Prostate gland (tissue), 2 donors: Measurements from ENCODE around the gene TAS2R40. TPM values are rescaled to one million over a fixed set of nuclear protein-coding genes. Genes with fewer than 3 reads are reported as not detected.
A peak's percentile ranks its signal among the peaks of the same experiment; 100 is the strongest.
"Not testable (repeated sequence)": the region's sequence is repeated elsewhere in the genome, so short reads cannot be mapped to it uniquely, and the experiment has no call there.

Experiments used
- DNase-seq: peaks from one replicate; pipeline ENCODE4 v3.0.0-alpha.2; 2019; ENCODE audit warnings: low spot score
- H3K27ac ChIP-seq, 2 donors: fragments of 200-600 bp; sonication (generic); 2 replicates each; pipeline ENCODE4 v1.5.1; 2017 to 2019
- H3K27me3 ChIP-seq: fragments of 200-600 bp; sonication (generic); replicated peaks from 2 replicates; pipeline ENCODE4 v1.5.1; 2019; ENCODE audit not compliant: insufficient read depth
- H3K36me3 ChIP-seq, 2 donors: fragments of 200-600 bp; sonication (generic); 1 replicate in 1 of 2; 2 replicates in 1 of 2; pipeline versions ENCODE4 v1.5.1 to v1.8.1; 2017 to 2019
- H3K4me1 ChIP-seq: fragments of 200-600 bp; sonication (generic); replicated peaks from 2 replicates; pipeline ENCODE4 v1.5.1; 2019
- H3K4me3 ChIP-seq, 2 donors: fragments of 200-600 bp; sonication (generic); 2 replicates each; pipeline ENCODE4 v1.5.1; 2017 to 2019
- H3K9me3 ChIP-seq: fragments of 200-600 bp; sonication (generic); 2 replicates; pipeline ENCODE4 v1.5.1; 2017
- CTCF ChIP-seq, 4 experiments: fragments of 200-600 bp in 2 of 4; fragments of 450-650 bp in 2 of 4; sonication (generic) in 2 of 4; IDR thresholded peaks; 1 replicate in 3 of 4; 2 replicates in 1 of 4; pipeline ENCODE4 v1.5.1; 2016 to 2019; ENCODE audit warnings: antibody characterized with exemption in 4 of 4, mild to moderate bottlenecking in 2 of 4, moderate library complexity in 2 of 4
- POLR2A ChIP-seq: fragments of 450-650 bp; IDR thresholded peaks from one replicate; pipeline ENCODE4 v1.6.1; 2016; ENCODE audit warnings: antibody characterized with exemption, mild to moderate bottlenecking
- POLR2AphosphoS5 ChIP-seq: sonication (generic); formaldehyde crosslinking; IDR thresholded peaks from one replicate; pipeline ENCODE4 v1.6.1; 2017; ENCODE audit warnings: antibody characterized with exemption
- WGBS: methylation state at CpG from one replicate; pipeline ENCODE4 v1.1.5; 2018; 5-methylcytosine and 5-hydroxymethylcytosine counted together
- intact Hi-C: fragments of 100-400 bp; cut with DNase I; formaldehyde crosslinking; loops from one replicate; pipeline ENCODE4 v1.14.2; 2022
- total RNA-seq, 2 donors: library from RNA; depleted of rRNA; stranded (reverse); fragments of >200 nt; gene quantifications; one replicate each; pipeline ENCODE4 v1.1.0, GENCODE V29; 2016

The TAS2R40 gene
- not detected for total RNA-seq

- TF ChIP-seq POLR2AphosphoS5 (no peak), POLR2A (no peak), CTCF (IDR thresholded peaks at IDR 0.05) (no peak)
- no peaks in the 10 kb centered on the region for H3K36me3 ChIP-seq
- H3K4me1 ChIP-seq = no peaks in the 10 kb centered on the region
- H3K9me3 ChIP-seq = no peaks in the 10 kb centered on the region
- intact Hi-C loops = no loop called here
- no peak within 1 kb of the TSS for H3K4me3 ChIP-seq
- no peak within 1 kb of the TSS for H3K27ac ChIP-seq
- no peak for DNase-seq
- WGBS = 76% methylated on average over 3 of the region's 3 CpGs
- no peaks in the 10 kb centered on the region for H3K27me3 ChIP-seq
Observed at GRCh38 chr7:143221737-143222136, at the start of gene TAS2R40. Gene TAS2R40 (plus strand): TSS chr7:143222037. CDS start chr7:143222079, 42 bp downstream.

GRCh38 chr7:143172354-143172753 is 49.5 kb upstream of the TAS2R40 start:
- TF ChIP-seq POLR2AphosphoS5 (peak; percentile 70), POLR2A (no peak)
- Histone ChIP-seq H3K27me3 (no peaks in the 10 kb centered on the region), H3K4me3 (no peak overlapping the region), H3K4me1 (no peaks in the 10 kb centered on the region), H3K36me3 (no peaks in the 10 kb centered on the region), H3K27ac (no peak overlapping the region), H3K9me3 (no peaks in the 10 kb centered on the region)
- DNase-seq = peak; percentile 83
- whole genome bisulfite sequencing = 23% methylated on average over 4 of the region's 4 CpGs
- intact Hi-C loops = no loop called here

- 92% methylated on average over 5 of the region's 5 CpGs for WGBS
- TF ChIP-seq POLR2A (no peak), CTCF (IDR thresholded peaks at IDR 0.05) (no peak), POLR2AphosphoS5 (no peak)
- intact Hi-C loops = no loop called here
Observed at GRCh38 chr7:143176128-143176527, 45.7 kb upstream of the TAS2R40 start.

GRCh38 chr7:143177374-143178119 is 44.3 kb upstream of the TAS2R40 start:
- TF ChIP-seq POLR2A (no peak), CTCF (IDR thresholded peaks at IDR 0.05) (no peak), POLR2AphosphoS5 (no peak)
- no peak for DNase-seq
- 89% methylated on average over 2 of the region's 2 CpGs for WGBS

More at GRCh38 chr7:143176128-143176527, 45.7 kb upstream of the TAS2R40 start:
- DNase-seq = no peak
- H3K27ac ChIP-seq = no peak overlapping the region
- H3K9me3 ChIP-seq = no peaks in the 10 kb centered on the region
- no peaks in the 10 kb centered on the region for H3K36me3 ChIP-seq
- no peaks in the 10 kb centered on the region for H3K27me3 ChIP-seq
- no peak overlapping the region for H3K4me3 ChIP-seq
- no peaks in the 10 kb centered on the region for H3K4me1 ChIP-seq

GRCh38 chr7:143180771-143181170 is 41.1 kb upstream of the TAS2R40 start:
- H3K9me3 ChIP-seq, H3K27ac ChIP-seq, DNase-seq, H3K36me3 ChIP-seq, H3K27me3 ChIP-seq, H3K4me3 ChIP-seq, H3K4me1 ChIP-seq, intact Hi-C loops: not testable (repeated sequence)
- WGBS = 97% methylated on average over 4 of the region's 4 CpGs

More at GRCh38 chr7:143177374-143178119, 44.3 kb upstream of the TAS2R40 start:
- H3K9me3 ChIP-seq = no peaks in the 10 kb centered on the region
- no peaks in the 10 kb centered on the region for H3K27me3 ChIP-seq
- no peaks in the 10 kb centered on the region for H3K4me1 ChIP-seq
- no peaks in the 10 kb centered on the region for H3K36me3 ChIP-seq
- no peak overlapping the region for H3K4me3 ChIP-seq
- no peak overlapping the region for H3K27ac ChIP-seq
- intact Hi-C loops = no loop called here

- no peak for DNase-seq
- H3K9me3 ChIP-seq = no peaks in the 10 kb centered on the region
- no peak overlapping the region for H3K4me3 ChIP-seq
- no peaks in the 10 kb centered on the region for H3K27me3 ChIP-seq
- intact Hi-C loops = no loop called here
- 90% methylated on average over 2 of the region's 2 CpGs for WGBS
- H3K4me1 ChIP-seq = no peaks in the 10 kb centered on the region
- TF ChIP-seq CTCF (IDR thresholded peaks at IDR 0.05) = no peak
- no peak overlapping the region for H3K27ac ChIP-seq
- no peaks in the 10 kb centered on the region for H3K36me3 ChIP-seq
Observed at GRCh38 chr7:143181349-143181748, 40.5 kb upstream of the TAS2R40 start.
